HG02678 (cell line): ENCODE data around the gene EXOC7.

Source experiments
- ATAC-seq: cut with Tn5 transposase; IDR thresholded peaks from one replicate; pipeline ENCODE4 v1.9.1; 2021; ENCODE audit warnings: mild to moderate bottlenecking, moderate library complexity; ENCODE audit not compliant: unreplicated experiment

Gene EXOC7

GRCh38 chr17:76122431-76123190, 19.0 kb upstream of the EXOC7 start:
- no peak for ATAC-seq

DNA sequence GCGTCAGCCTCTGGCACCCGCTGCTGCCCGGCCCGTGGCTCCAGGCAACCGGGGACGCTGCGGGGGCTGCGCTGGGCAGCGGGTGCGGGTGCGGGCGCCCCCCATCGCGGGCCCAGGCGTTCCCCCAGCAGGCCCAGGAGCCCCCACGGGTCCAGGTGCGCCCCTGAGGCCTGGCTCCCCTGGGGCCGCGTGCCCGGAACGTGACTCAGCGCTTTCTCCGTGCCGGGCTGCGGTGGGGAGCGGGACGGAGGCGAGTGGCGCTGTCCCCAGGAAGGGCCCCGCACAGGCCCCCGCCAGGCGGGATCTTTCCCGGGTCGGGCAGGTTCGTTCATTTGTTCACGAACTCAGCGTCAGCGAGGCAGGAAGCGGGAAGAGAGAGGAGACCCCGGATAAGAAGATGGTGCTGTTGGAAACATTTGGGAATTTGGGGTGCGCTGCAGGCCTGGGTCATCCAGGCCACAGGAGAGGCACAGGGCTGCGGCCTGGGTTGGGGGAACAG, 18.4 kb upstream of the EXOC7 start:
- no peak for ATAC-seq

DNA sequence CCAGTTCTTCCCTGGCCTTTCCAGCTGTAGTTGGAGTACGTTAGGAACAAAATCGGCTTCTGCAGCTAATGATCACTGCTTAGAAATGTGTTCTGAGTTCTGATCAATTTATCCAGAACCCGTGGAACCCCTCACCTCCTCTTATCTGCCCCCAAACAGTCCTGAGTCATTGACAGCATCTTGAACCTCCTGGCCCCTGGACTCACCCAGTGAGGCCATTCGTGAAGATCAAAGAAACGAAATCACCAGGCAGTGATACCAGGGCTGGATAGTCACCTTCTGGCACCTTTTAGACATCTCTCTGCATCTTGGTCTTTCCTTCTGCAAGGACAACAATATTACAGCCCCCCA, 17.0 kb upstream of the EXOC7 start:
- ATAC-seq: no peak

- ATAC-seq: no peak
Measured at GRCh38 chr17:76119409-76120371, 16.1 kb upstream of the EXOC7 start.

GRCh38 chr17:76115138-76115754, 11.7 kb upstream of the EXOC7 start:
- ATAC-seq: no peak

- ATAC-seq: no peak
Measured at GRCh38 chr17:76111956-76112355, 8.4 kb upstream of the EXOC7 start.

- ATAC-seq: no peak
Measured at GRCh38 chr17:76107509-76107908, 3.9 kb upstream of the EXOC7 start.

GRCh38 chr17:76106703-76107102, 3.1 kb upstream of the EXOC7 start:
- no peak for ATAC-seq

GRCh38 chr17:76104896-76105231, 1.3 kb upstream of the EXOC7 start:
- no peak for ATAC-seq

DNA sequence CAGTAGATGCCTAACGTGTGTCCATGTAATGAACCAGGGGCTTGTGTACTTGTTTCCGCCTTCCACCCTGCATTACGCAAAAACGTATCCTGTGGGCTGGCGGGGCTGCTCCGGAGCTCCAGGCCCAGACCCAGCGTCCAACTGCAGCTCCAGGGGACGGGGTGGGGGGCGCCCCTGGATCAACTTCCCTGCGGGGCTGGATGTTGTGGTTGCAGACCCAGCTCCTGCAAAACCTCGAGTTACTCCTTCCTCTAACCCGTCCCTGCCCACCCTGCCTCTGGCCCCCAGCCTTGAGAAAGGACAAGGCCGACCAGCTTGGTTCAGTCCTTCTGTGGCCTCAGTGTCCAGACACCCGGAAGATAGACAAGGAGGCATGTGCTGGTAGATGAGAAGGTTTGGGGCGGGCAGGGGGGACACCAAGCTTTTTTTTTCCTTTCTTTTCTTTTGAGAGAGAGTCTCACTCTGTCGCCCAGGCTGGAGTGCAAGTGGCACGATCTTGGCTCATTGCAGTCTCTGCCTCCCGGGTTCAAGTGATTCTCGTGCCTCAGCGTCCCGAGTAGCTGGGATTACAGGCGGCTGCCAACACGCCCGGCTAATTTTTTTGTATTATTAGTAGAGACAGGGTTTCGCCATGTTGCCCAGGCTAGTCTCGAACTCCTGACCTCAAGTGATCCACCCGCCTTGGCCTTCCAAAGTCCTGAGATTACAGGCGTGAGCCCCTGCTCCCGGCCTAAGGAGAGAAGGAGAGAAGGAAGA, 731 bp upstream of the EXOC7 start:
- no peak for ATAC-seq

DNA sequence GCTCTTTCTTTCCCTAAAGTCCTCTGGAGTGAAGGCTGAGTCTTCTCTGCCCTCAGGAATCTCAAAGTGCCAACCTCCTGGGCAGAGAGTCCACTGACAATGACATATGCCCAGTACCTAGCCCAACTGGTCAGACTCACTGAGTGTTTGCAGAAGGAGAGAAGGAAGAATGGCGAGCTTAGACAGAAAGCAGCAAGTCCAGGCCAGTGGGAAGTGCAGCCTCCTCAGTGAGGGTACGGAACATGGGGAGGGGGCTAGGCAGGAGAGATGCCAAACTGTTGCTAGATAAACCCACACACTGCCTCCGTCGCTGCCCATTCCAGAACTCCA, 678 bp downstream of the EXOC7 start:
- ATAC-seq: no peak

- ATAC-seq: no peak
Measured at GRCh38 chr17:76097716-76098295, 5.8 kb downstream of the EXOC7 start.

GRCh38 chr17:76095943-76096342, 7.6 kb downstream of the EXOC7 start:
- no peak for ATAC-seq

- ATAC-seq: no peak
Measured at GRCh38 chr17:76094046-76094445, 9.5 kb downstream of the EXOC7 start.

GRCh38 chr17:76092526-76093413, 10.8 kb downstream of the EXOC7 start:
- no peak for ATAC-seq

DNA sequence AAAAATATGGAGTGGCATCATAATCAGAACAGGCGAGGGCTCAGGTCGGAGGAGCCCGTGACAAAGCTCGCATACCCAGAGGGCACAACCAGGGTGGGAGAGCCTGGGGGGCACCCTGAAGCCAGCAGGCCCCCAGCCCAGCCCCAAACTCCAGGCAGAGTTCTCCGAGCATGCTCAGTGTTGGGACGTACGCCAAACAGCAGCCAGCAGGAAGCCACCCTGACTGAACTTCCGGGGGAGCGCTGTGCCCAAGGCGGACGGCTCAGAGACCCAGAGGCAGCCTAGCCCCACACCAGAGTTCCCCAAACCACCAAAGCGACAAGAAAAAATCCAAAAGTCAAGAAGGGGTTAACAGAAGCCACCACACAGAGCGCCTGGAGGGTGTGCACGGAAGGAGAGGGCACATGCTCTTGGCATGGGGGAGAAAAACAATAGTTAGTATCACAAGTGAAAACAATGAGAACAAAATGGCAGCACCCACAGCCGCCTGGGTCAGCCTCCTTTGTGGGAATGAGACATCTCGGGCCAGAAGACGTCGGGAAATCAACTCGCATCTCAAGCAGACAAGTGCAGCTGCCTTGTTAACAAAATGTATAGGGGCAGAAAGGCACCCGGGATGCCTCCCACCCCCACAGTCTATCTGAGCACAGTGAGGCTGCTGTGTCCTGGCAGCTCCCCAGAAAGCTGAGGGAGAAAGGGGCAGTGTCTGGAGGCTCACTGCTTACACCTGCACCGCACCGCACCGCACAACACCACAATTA, 11.9 kb downstream of the EXOC7 start:
- ATAC-seq: no peak

DNA sequence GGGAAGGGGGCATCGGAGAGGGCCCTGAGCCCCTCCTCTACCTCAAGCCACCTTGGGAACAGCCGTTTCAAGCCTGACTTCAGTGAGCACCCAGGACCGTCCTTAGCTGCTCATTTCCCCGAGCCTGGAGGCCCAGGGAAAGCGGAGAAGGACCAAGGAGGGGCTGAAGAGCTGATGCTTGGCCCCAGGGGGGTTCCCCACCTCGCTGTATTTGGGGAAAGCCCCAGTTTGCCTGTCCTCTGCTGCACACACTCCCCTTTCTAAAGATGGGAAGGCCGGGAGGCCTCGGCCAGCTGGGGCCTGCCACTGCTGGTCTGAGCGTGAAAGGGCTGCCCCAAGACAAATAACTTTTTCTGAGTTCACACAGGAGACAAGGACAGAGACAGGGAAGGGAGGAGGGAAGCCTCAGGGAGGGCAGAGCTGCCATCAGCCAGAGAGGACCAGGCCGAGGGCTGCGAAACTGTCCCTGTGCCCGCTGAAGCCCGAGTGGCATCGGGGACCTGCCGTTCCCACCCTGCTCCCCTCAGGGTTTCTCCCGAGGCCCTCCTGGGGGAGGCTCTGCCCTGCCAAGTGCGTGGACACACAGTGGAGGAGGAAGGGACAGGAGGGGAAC, 13.0 kb downstream of the EXOC7 start:
- no peak for ATAC-seq

DNA sequence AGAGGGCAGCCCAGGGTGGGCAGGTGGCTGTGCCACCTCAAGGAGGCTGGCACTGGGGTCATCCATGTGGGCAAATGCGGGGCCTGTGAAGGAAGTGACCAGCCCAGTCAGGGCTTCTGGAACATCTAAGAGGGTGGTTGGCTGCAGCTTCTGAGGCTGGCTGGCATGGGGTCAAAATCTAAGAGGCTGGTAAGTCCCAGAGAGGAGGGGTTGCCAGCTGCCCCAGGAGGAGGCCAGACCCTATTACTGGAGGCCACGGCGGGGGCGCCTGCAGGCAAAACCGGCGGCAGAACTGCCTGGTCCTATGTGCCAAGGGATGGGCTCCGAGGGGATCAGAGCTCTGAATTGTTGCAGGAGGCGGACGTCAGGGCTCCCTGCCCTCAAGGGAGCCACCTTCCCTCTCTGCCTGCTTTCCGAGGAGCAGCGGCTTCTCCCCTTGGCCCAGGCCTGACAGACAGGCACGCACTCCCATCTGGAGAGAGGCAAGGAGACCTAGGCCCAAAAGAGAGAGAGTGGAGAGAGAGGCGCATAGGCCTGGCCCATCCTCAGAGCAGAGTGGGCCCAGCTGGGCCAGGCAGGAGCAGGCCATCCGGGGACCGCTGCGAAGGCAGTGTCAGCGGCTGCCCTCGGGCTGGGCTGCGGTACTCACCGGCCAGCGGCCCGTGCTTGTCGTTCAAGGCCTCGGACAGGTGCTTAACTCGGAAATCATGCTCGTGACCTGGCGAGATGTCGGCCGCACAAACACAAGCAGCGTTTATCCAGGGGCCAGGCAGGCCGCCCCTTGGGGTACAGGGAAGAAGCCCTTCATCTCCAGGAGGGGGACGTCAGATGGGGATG, 13.7 kb downstream of the EXOC7 start:
- ATAC-seq: no peak
